KMS-11 (cell line): ENCODE measurements around the gene KCNK17.

Experiments
- H2AFZ ChIP-seq: fragments of 200-600 bp; sonication (generic); 2 replicates; pipeline ENCODE4 v1.6.1; 2016; ENCODE audit warnings: antibody characterized with exemption, mixed run types, low read depth
- H3K27ac ChIP-seq: fragments of 200-600 bp; sonication (generic); 2 replicates; pipeline ENCODE4 v1.6.1; 2016; ENCODE audit warnings: mild to moderate bottlenecking, mixed run types
- H3K27me3 ChIP-seq: fragments of 200-600 bp; sonication (generic); 2 replicates; pipeline ENCODE4 v1.6.1; 2017; ENCODE audit warnings: mild to moderate bottlenecking, low read depth, mixed run types, moderate library complexity; ENCODE audit not compliant: insufficient read depth
- H3K36me3 ChIP-seq: fragments of 200-600 bp; sonication (generic); 2 replicates; pipeline ENCODE4 v1.6.1; 2017; ENCODE audit warnings: mild to moderate bottlenecking, mixed run types; ENCODE audit not compliant: insufficient read depth
- H3K4me1 ChIP-seq: fragments of 200-600 bp; sonication (generic); 2 replicates; pipeline ENCODE4 v1.6.1; 2016; ENCODE audit warnings: mild to moderate bottlenecking, low read depth, mixed run types; ENCODE audit not compliant: poor library complexity, severe bottlenecking
- H3K4me2 ChIP-seq: fragments of 200-600 bp; sonication (generic); 2 replicates; pipeline ENCODE4 v1.7.0; 2016; ENCODE audit warnings: mild to moderate bottlenecking, mixed run types
- H3K4me3 ChIP-seq: fragments of 200-600 bp; sonication (generic); IDR thresholded peaks from 2 replicates; pipeline ENCODE4 v1.6.1; 2017; ENCODE audit warnings: low read depth, low read length, mixed read lengths; ENCODE audit not compliant: insufficient read depth
- H3K79me2 ChIP-seq: fragments of 200-600 bp; sonication (generic); 2 replicates; pipeline ENCODE4 v1.6.1; 2016; ENCODE audit warnings: low read depth, mixed run types; ENCODE audit not compliant: insufficient read depth
- H3K9ac ChIP-seq: fragments of 200-600 bp; sonication (generic); 2 replicates; pipeline ENCODE4 v1.6.1; 2016; ENCODE audit warnings: mild to moderate bottlenecking, mixed run types
- H4K20me1 ChIP-seq: fragments of 200-600 bp; sonication (generic); 2 replicates; pipeline ENCODE4 v1.6.1; 2016; ENCODE audit warnings: mild to moderate bottlenecking, mixed run types; ENCODE audit not compliant: insufficient read depth
- CTCF ChIP-seq: fragments of 200-600 bp; sonication (generic); conservative IDR thresholded peaks from 2 replicates; pipeline ENCODE4 v1.6.1; 2017; ENCODE audit warnings: low read depth, mild to moderate bottlenecking, antibody characterized with exemption, low read length, moderate library complexity, mixed read lengths

KCNK17 gene

GRCh38 chr6:39273406-39273821, 40.8 kb downstream of the KCNK17 start:
- Histone ChIP-seq H4K20me1 (no peaks in the 10 kb centered on the region), H3K9ac (no peak overlapping the region), H3K4me3 (no peak overlapping the region), H3K27ac (no peak overlapping the region), H3K36me3 (no peaks in the 10 kb centered on the region), H3K4me1 (no peaks in the 10 kb centered on the region), H3K4me2 (no peak overlapping the region), H3K27me3 (no peaks in the 10 kb centered on the region), H2AFZ (no peak overlapping the region), H3K79me2 (no peaks in the 10 kb centered on the region)
- TF ChIP-seq CTCF = no peak

- no peaks in the 10 kb centered on the region for H3K27me3 ChIP-seq
- H2AFZ ChIP-seq = no peak overlapping the region
Measured at GRCh38 chr6:39269961-39270360, 44.3 kb downstream of the KCNK17 start.

DNA sequence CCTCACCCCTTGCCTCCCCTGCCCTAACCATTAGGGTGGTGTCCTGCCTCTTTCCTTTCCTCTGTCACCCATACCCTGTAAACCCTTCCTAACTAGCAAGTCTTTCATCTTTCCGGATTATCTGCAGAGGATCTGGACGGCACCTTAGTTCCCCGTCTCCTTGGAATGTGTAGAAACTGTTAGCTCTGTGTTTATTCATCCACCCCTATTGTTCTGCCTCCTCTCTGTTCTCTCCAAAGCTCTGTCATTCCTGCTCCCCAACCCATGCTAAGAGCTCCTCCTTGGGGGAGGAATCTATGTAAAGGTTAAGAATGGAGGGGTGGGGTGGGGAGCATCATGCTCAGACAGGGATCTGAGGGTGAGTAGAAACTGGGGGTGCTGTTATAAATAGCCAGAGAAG, 45.5 kb downstream of the KCNK17 start:
- no peaks in the 10 kb centered on the region for H3K27me3 ChIP-seq
- H3K27ac ChIP-seq = no peak overlapping the region
- no peaks in the 10 kb centered on the region for H3K79me2 ChIP-seq
- no peaks in the 10 kb centered on the region for H4K20me1 ChIP-seq
- TF ChIP-seq CTCF = no peak
- no peaks in the 10 kb centered on the region for H3K36me3 ChIP-seq
- H2AFZ ChIP-seq = no peak overlapping the region
- peaks cover 3% of the 10 kb centered on the region for H3K4me1 ChIP-seq
- H3K9ac ChIP-seq = no peak overlapping the region
- H3K4me3 ChIP-seq = no peak overlapping the region
- H3K4me2 ChIP-seq = no peak overlapping the region

More at GRCh38 chr6:39269961-39270360, 44.3 kb downstream of the KCNK17 start:
- Histone ChIP-seq H3K79me2 (no peaks in the 10 kb centered on the region), H3K27ac (no peak overlapping the region), H3K4me2 (no peak overlapping the region), H3K4me1 (no peaks in the 10 kb centered on the region), H3K4me3 (no peak overlapping the region), H4K20me1 (no peaks in the 10 kb centered on the region), H3K9ac (no peak overlapping the region), H3K36me3 (no peaks in the 10 kb centered on the region)
- no peak for TF ChIP-seq CTCF

DNA sequence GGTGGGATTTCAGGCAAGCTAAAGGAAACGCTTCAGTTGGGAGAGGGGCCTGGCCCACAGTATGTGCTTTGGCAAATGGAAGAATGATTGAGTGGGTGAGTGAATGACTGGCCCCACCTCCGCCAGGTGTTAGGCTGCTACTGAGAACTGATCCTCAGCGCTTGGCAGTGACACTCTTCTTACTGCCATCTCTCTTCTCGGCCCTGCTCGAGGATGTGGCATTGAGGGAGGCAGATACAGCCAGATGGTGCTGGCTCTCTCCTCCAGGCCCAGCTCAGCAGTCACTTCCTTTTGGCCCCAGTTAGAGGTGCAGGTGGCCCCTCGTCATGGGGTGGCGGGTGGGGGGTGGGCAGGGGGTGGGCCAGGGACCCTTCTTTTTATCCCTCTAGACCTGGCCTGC, 46.0 kb downstream of the KCNK17 start:
- Histone ChIP-seq H3K9ac (no peak overlapping the region), H3K79me2 (no peaks in the 10 kb centered on the region), H3K27ac (no peak overlapping the region), H4K20me1 (no peaks in the 10 kb centered on the region), H3K4me1 (peaks cover 8% of the 10 kb centered on the region), H2AFZ (no peak overlapping the region), H3K4me3 (no peak overlapping the region), H3K27me3 (no peaks in the 10 kb centered on the region), H3K4me2 (no peak overlapping the region), H3K36me3 (no peaks in the 10 kb centered on the region)
- no peak for TF ChIP-seq CTCF
